Muscle of leg (tissue), 11 donors: ENCODE results near the gene ELMO1. TPM values are rescaled to one million over a fixed set of nuclear protein-coding genes. Genes with fewer than 3 reads are reported as not detected.

Source experiments
- DNase-seq: peaks from one replicate; pipeline ENCODE4 v3.0.0; 2013
- H3K27ac ChIP-seq: one replicate; pipeline ENCODE4 v1.5.1; 2013; ENCODE audit warnings: mild to moderate bottlenecking, low read length, control low read depth
- H3K27me3 ChIP-seq: one replicate; pipeline ENCODE4 v1.6.1; 2013; ENCODE audit warnings: low read length; ENCODE audit not compliant: control insufficient read depth, insufficient read depth
- H3K36me3 ChIP-seq: one replicate; pipeline ENCODE4 v1.6.1; 2013; ENCODE audit warnings: low read length; ENCODE audit not compliant: control insufficient read depth, insufficient read depth
- H3K4me1 ChIP-seq: one replicate; pipeline ENCODE4 v1.6.1; 2013; ENCODE audit warnings: low read length; ENCODE audit not compliant: control insufficient read depth, insufficient read depth
- H3K4me3 ChIP-seq: one replicate; pipeline ENCODE4 v1.5.1; 2013; ENCODE audit warnings: low read length, control low read depth
- H3K9me3 ChIP-seq: replicated peaks from 2 replicates; pipeline ENCODE4 v1.6.1; 2013; ENCODE audit warnings: low read depth, low read length; ENCODE audit not compliant: control insufficient read depth
- WGBS: methylation state at CpG from one replicate; pipeline ENCODE4 v1.1.5; 2013; ENCODE audit warnings: missing lambda C conversion rate; ENCODE audit not compliant: insufficient coverage; 5-methylcytosine and 5-hydroxymethylcytosine counted together
- polyA plus RNA-seq, 8 donors: library from polyadenylated mRNA; unstranded; fragments of 120-200 nt; gene quantifications; one replicate each; pipeline versions ENCODE4 v1.2.1 to v1.2.3, GENCODE V29; 2013; ENCODE audit warnings: inconsistent platforms in 1 of 8, low replicate concordance in 1 of 8; ENCODE audit not compliant: insufficient read length in 8 of 8, insufficient read depth in 1 of 8
- total RNA-seq: library from RNA; stranded (reverse); fragments of 120-200 nt; gene quantifications from one replicate; pipeline ENCODE4 v1.2.4, GENCODE V29; 2013

The ELMO1 gene
- total and polyA plus RNA-seq, 9 donors = 20.3 to 40.7 (median 25.0) TPM

DNA sequence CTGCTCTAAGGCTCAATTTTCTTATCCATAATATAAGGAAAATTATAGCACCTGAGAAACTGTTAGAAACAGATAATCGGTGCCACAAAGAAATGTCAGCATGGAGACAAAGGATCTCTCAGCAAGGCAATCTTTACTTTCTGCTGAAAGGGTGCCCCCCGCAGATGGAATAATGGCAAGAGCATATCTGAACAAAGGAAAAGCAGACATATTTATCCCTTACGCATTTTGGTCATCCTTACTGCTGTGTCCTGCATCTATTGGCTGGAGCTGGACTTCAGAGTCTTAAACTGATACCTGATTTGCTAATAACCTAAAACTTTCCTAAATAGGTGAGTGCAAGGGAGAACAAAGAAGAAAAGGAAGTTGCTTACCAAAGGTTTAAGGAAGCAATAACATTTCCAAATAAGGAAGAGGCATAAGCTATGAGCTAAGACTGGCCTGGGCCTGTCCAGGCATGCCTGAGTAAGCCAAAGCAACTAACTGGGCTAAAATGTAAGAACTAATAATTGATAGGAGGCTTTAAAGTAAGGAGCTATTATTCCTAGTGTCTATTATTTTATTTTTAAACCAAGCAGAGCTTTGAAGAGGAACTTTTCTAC is 39.6 kb upstream of the ELMO1 start:
- Histone ChIP-seq H3K27me3 (no peaks in the 10 kb centered on the region), H3K9me3 (peaks cover 2% of the 10 kb centered on the region), H3K4me3 (no peak overlapping the region), H3K27ac (no peak overlapping the region), H3K4me1 (no peaks in the 10 kb centered on the region), H3K36me3 (no peaks in the 10 kb centered on the region)
- DNase-seq = no peak
- 92% methylated on average over 2 of the region's 3 CpGs for WGBS

DNA sequence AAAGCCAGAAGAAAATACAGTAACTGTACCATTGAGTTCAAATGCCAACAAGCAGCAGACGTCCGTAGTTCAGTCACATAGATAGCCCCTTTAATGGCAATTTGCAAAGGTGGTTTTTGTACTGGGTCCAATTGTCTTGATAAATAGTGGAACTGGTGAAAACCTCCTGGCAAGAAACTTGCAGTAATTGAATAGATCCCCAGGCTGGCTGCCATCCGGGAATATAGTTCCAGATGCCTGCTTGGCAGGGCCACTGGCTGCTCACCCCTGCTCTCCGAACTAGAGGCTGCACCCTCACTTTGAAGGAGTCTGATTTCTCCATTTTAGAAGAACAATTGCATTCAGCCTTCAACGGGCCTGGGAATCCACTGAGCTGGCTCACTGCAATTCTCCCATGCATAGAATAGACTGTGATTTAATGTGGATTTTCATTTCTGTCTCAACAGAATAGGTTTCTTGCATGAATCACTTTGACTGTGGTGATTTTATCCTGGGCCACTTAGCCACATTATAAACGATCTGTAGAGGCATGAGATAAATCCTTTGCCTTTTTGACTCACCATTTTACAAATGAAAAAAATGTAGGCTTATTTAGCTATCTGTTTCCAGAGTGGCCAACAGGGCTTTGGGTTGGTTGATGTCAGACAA is 35.9 kb upstream of the ELMO1 start:
- no peak for DNase-seq

DNA sequence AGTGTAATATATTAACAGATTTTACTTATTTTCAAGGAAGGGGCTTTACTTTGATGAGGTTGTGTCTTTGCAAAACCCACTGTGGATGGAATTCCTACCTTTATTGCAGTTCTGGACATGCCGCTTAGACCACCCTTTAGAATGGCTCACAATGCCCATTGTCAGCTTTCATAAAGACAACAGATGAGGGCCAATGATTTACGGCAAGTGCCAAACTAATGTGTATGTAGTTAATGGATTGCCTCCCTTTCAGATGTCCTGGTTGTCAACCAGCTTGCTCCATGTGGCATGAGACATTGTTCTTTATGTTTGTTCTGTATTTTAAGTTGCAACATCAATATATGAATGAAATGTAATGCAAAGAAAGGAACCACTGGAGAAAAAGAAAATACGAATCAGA is 35.0 kb upstream of the ELMO1 start:
- Histone ChIP-seq H3K4me3 (no peak overlapping the region), H3K9me3 (peaks cover 2% of the 10 kb centered on the region), H3K4me1 (no peaks in the 10 kb centered on the region), H3K27me3 (no peaks in the 10 kb centered on the region), H3K27ac (no peak overlapping the region), H3K36me3 (no peaks in the 10 kb centered on the region)
- WGBS = 100% methylated on average over 1 of the region's 3 CpGs
- DNase-seq = no peak

More for the DNA sequence above, 35.9 kb upstream of the ELMO1 start:
- H3K27me3 ChIP-seq = no peaks in the 10 kb centered on the region
- no peak overlapping the region for H3K4me3 ChIP-seq
- no peak overlapping the region for H3K27ac ChIP-seq
- H3K36me3 ChIP-seq = no peaks in the 10 kb centered on the region
- peaks cover 2% of the 10 kb centered on the region for H3K9me3 ChIP-seq
- WGBS = 73% methylated on average over 3 of the region's 6 CpGs
- H3K4me1 ChIP-seq = no peaks in the 10 kb centered on the region

DNA sequence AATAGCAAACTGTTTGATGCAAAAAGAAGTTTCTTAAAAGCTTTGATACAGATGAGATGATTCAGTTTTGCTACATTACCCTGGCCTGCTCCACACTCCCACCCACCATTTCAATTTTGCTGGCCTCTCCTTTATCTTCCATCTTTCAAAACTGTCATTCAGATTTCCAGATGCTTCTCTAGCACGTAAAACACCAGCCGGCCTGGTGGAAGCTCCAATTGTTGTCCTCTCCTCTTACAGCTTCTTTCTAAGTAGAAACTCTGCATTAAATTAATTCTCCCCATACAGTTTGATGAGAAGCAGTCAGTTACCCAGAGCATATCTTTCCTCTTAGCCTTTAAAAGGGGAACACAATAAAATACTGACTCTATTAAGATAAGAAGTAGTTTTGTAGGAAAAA is 34.3 kb upstream of the ELMO1 start:
- Histone ChIP-seq H3K27me3 (no peaks in the 10 kb centered on the region), H3K27ac (no peak overlapping the region), H3K4me1 (no peaks in the 10 kb centered on the region), H3K36me3 (no peaks in the 10 kb centered on the region), H3K4me3 (no peak overlapping the region), H3K9me3 (no peaks in the 10 kb centered on the region)
- DNase-seq = no peak
- no CpG with 5 or more reads among the region's 2 CpGs for WGBS

DNA sequence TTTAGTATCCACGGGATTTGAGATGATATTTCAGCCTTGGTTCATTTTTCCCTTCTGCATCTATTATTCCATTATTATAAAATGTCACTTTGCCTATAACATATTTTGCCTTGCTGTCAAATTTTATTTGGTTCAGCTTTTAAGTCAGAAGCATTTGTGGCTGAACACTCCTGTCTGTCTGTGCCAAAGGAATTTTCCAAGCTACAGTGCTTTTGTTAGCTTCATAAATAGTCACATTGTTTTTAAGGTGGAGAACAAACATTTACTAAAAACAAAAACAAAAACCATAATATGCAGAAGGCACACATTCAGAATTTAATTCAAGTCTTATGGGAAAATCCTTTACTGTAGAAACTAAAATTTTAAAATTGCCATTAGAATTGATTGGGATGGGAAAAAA is 33.8 kb upstream of the ELMO1 start:
- Histone ChIP-seq H3K27ac (no peak overlapping the region), H3K9me3 (no peaks in the 10 kb centered on the region), H3K36me3 (no peaks in the 10 kb centered on the region), H3K27me3 (no peaks in the 10 kb centered on the region), H3K4me1 (no peaks in the 10 kb centered on the region), H3K4me3 (no peak overlapping the region)
- no CpG with 5 or more reads among the region's 1 CpG for WGBS
- DNase-seq = peak; percentile 59

DNA sequence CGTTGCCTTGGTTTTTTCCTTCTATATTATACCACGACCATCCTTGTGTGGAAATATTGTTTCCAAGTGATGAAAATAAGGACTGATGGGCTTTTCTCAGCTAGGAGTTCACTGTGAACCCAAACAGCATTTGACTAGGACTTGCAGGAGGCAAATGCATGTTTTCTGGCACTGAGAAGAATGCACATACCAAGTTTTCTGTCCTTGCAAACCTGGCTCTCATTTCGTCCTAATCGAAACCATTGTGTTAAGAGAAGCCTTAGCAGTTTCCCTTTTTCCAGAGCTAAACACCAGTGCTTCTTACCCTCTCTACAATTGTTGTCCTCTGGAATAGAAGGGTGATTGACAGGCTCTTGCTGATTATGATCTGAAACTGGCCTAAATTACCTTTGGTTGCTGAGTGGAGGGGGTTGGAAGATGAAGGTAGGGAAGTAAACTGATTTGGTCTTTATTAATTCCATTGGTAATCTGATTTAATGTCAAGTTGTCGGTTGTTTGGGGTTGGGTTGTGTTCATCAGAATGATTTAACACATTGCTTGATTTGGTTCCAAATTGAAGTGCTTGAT is 33.1 kb upstream of the ELMO1 start:
- H3K9me3 ChIP-seq = no peaks in the 10 kb centered on the region
- no peaks in the 10 kb centered on the region for H3K36me3 ChIP-seq
- no peak overlapping the region for H3K4me3 ChIP-seq
- no peak for DNase-seq
- no CpG with 5 or more reads among the region's 5 CpGs for WGBS
- H3K4me1 ChIP-seq = no peaks in the 10 kb centered on the region
- H3K27me3 ChIP-seq = no peaks in the 10 kb centered on the region
- H3K27ac ChIP-seq = no peak overlapping the region

DNA sequence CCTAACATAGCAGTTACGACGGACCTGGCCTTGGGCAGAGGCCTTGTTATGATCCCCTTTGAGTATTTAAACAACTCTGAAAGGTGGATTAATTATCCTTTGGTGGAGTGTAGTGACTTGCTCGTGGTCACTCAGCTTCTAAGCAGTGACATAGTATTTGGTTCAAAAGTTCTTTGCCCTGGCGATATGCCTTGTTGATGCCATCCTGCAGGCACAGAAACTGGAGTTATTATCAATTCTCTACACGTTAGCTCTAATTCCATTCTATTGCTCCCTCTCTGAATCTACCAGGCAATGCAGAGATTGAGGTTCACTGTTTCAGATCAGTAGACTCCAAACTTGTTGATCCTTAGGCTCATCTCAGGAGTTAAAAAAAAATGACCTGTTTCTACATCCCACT is 32.5 kb upstream of the ELMO1 start:
- 88% methylated on average over 4 of the region's 5 CpGs for WGBS
- H3K27ac ChIP-seq = no peak overlapping the region
- H3K9me3 ChIP-seq = no peaks in the 10 kb centered on the region
- H3K4me3 ChIP-seq = no peak overlapping the region
- H3K27me3 ChIP-seq = no peaks in the 10 kb centered on the region
- DNase-seq = no peak
- H3K4me1 ChIP-seq = no peaks in the 10 kb centered on the region
- no peaks in the 10 kb centered on the region for H3K36me3 ChIP-seq

DNA sequence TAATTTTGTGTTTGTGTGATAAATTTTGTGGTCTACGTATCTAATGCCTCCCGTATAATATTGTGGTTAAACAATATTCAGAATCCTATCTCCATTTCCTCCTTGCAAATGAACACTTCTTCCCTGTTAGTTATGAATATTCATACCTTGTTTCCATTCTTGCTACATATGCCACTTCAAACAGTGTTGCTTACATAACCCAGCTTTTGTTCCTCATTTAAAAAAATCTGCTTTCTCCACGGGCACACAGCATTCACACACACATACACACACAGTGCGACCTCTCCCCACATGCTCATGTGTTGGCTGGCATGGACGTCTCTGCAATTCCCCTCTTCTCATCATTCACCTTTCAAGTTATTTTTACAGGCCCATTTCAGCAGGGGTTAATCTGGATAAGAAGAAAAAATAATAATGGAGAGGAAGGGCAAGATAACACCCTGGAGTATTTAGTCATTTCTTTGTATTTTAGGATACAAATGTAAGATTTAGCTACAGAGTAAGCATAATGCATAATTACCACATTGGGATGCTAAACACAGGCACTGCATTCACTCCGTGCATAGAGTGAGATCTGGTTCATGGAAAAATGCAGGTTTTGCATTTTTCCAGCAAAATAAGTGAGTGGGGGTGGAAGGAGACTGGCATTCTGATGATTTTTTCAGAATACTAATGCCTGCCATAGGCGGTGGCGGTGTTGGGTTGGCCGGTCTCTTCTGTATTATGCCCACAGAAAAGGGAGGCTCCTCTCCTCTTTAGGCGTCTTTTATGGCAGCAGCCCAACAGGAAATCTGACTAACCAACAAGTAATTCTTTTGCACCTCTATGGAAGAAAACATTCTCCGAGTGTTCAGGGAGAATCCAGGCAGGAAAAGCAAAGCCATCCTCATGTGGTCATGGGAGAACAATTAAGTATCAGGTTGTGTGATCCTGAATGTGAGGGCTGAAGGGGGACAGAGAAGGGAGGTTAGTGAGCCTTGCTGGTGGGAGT is 31.7 kb upstream of the ELMO1 start:
- DNase-seq = peak; percentile 26
- no peaks in the 10 kb centered on the region for H3K4me1 ChIP-seq
- H3K4me3 ChIP-seq = no peak overlapping the region
- 67% methylated on average over 5 of the region's 11 CpGs for WGBS
- H3K27ac ChIP-seq = no peak overlapping the region
- no peaks in the 10 kb centered on the region for H3K27me3 ChIP-seq
- H3K9me3 ChIP-seq = no peaks in the 10 kb centered on the region
- no peaks in the 10 kb centered on the region for H3K36me3 ChIP-seq

DNA sequence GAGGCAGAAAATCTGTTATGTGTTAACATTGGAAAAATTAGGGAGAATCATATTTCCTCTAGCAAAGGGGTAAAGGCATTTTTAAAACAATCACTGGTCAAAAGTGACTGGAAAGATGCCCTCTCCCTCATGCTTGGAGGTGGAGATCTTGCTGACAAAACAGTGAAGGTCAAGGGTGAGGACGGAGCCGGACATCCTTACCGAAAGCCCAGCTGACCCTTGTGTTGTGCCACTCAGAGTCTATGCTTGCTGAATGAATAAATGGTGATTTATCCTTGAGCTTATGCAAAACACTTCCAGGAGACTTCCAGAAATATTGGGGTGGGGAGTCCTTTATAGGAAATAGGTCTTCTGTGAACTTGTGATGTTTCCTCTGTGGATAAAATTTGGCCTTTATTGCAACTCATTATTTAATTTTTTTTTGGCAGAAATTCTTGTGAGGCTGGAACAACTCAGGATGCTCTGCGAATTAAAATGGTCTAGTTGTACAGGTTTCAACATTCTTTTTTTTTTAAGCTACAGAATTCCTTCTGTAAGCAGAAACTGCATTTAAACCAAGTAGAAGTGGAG is 28.3 kb upstream of the ELMO1 start:
- no peaks in the 10 kb centered on the region for H3K4me1 ChIP-seq
- H3K27me3 ChIP-seq = no peaks in the 10 kb centered on the region
- no peak overlapping the region for H3K4me3 ChIP-seq
- H3K27ac ChIP-seq = peak overlapping the region; percentile 26
- no peaks in the 10 kb centered on the region for H3K36me3 ChIP-seq
- 11% methylated on average over 3 of the region's 4 CpGs for WGBS
- DNase-seq = peak; percentile 93
- no peaks in the 10 kb centered on the region for H3K9me3 ChIP-seq
